Bronchial epithelial cell (primary cell): ENCODE data around the gene DNAJC1. TPM values are rescaled to one million over a fixed set of nuclear protein-coding genes. Genes with fewer than 3 reads are reported as not detected.
A peak's percentile ranks its signal among the peaks of the same experiment; 100 is the strongest.

Experiments used
- DNase-seq: peaks from one replicate; pipeline ENCODE4 v3.0.0-alpha.2; 2010; ENCODE audit warnings: low read depth
- FAIRE-seq: peaks from 2 replicates; lab custom pipeline; 2011; peaks lifted over from hg19 to GRCh38; lab: Jason Lieb, UNC
- H3K27me3 ChIP-seq: 2 replicates; pipeline ENCODE4 v1.5.1; 2011; ENCODE audit warnings: low read length; ENCODE audit not compliant: control insufficient read depth, insufficient read depth
- H3K36me3 ChIP-seq: 2 replicates; pipeline ENCODE4 v1.5.1; 2011; ENCODE audit warnings: low read length; ENCODE audit not compliant: control insufficient read depth, insufficient read depth
- H3K4me3 ChIP-seq: 2 replicates; pipeline ENCODE4 v1.5.1; 2011; ENCODE audit warnings: mild to moderate bottlenecking, low read depth, low read length, control low read depth
- CTCF ChIP-seq: IDR thresholded peaks from 2 replicates; pipeline ENCODE4 v1.5.1; 2011; ENCODE audit warnings: mild to moderate bottlenecking, moderate library complexity, low read length, control low read depth, inconsistent platforms; ENCODE audit not compliant: insufficient read depth, severe bottlenecking
- total RNA-seq: library from RNA; depleted of rRNA; stranded (reverse); fragments of >200 nt; gene quantifications from 2 replicates; pipeline ENCODE4 v1.2.1, GENCODE V29; 2014

Gene DNAJC1
- total RNA-seq, 1 donor from 2014 or later, result 81.6 TPM

- DNase-seq, result no peak
- Histone ChIP-seq H3K27me3 (no peaks in the 10 kb centered on the region), H3K36me3 (no peaks in the 10 kb centered on the region), H3K4me3 (no peak overlapping the region)
- no peak for TF ChIP-seq CTCF
- FAIRE-seq, result no peak
These were observed 28.0 kb downstream of the DNAJC1 start for GRCh38 chr10:21975378-21975990.

GRCh38 chr10:21972584-21972983 lies 30.9 kb downstream of the DNAJC1 start:
- no peak overlapping the region for H3K4me3 ChIP-seq
- H3K36me3 ChIP-seq, result no peaks in the 10 kb centered on the region
- TF ChIP-seq CTCF, result no peak
- DNase-seq, result no peak
- H3K27me3 ChIP-seq, result no peaks in the 10 kb centered on the region
- FAIRE-seq, result no peak

GRCh38 chr10:21969326-21970287 lies 33.9 kb downstream of the DNAJC1 start:
- TF ChIP-seq CTCF, result no peak
- Histone ChIP-seq H3K4me3 (no peak overlapping the region), H3K27me3 (no peaks in the 10 kb centered on the region), H3K36me3 (no peaks in the 10 kb centered on the region)
- peak; percentile 72 for DNase-seq
- FAIRE-seq, result no peak

GRCh38 chr10:21964983-21965665 lies 38.4 kb downstream of the DNAJC1 start:
- FAIRE-seq (no peak), DNase-seq (no peak)
- TF ChIP-seq CTCF, result no peak
- H3K27me3 ChIP-seq, result no peaks in the 10 kb centered on the region
- no peak overlapping the region for H3K4me3 ChIP-seq
- no peaks in the 10 kb centered on the region for H3K36me3 ChIP-seq

GRCh38 chr10:21962358-21962757 lies 41.2 kb downstream of the DNAJC1 start:
- Histone ChIP-seq H3K4me3 (no peak overlapping the region), H3K27me3 (no peaks in the 10 kb centered on the region), H3K36me3 (no peaks in the 10 kb centered on the region)
- no peak for TF ChIP-seq CTCF
- DNase-seq, result no peak
- FAIRE-seq, result no peak
